HEK293 (cell line): Measurements from ENCODE around the gene RHBDD1.

Experiments
- CTCF ChIA-PET: fragments of 350-600 bp; formaldehyde crosslinking; extraction: SDS; loops from one replicate; lab custom pipeline; 2021; ENCODE audit warnings: antibody characterized with exemption; lab: Yijun Ruan, JAX
- POLR2A ChIA-PET: fragments of 300-600 bp; formaldehyde crosslinking; extraction: SDS; loops from one replicate; lab custom pipeline; 2020; ENCODE audit warnings: antibody characterized with exemption, inconsistent platforms; lab: Yijun Ruan, JAX
- H3K27ac ChIP-seq: fragments of 200-500 bp; sonication (Bioruptor generic); 2 replicates; pipeline ENCODE4 v1.5.1; 2014; ENCODE audit warnings: low read depth, low read length, control low read depth, inconsistent platforms; ENCODE audit errors: extremely low read depth
- H3K36me3 ChIP-seq, 2 experiments: fragments of 200-500 bp in 1 of 2; sonication (Bioruptor generic) in 1 of 2; 1 replicate in 1 of 2; 2 replicates in 1 of 2; pipeline ENCODE4 v1.5.1; 2014 to 2017; ENCODE audit warnings: inconsistent platforms in 2 of 2, low read length in 2 of 2; ENCODE audit not compliant: control insufficient read depth in 2 of 2, insufficient read depth in 1 of 2
- H3K4me1 ChIP-seq: fragments of 200-500 bp; sonication (Bioruptor generic); 2 replicates; pipeline ENCODE4 v1.5.1; 2014; ENCODE audit warnings: mild to moderate bottlenecking, low read length, inconsistent platforms; ENCODE audit not compliant: control insufficient read depth, insufficient read depth
- H3K4me3 ChIP-seq: 2 replicates; pipeline ENCODE4 v1.5.1; 2011; ENCODE audit warnings: low read depth, mild to moderate bottlenecking, control low read depth, low read length, moderate library complexity
- H3K9me3 ChIP-seq: fragments of 200-500 bp; sonication (Bioruptor generic); 2 replicates; pipeline ENCODE4 v1.5.1; 2014; ENCODE audit warnings: low read depth, low read length, inconsistent platforms; ENCODE audit not compliant: control insufficient read depth, insufficient read depth
- MYNN ChIP-seq: fragments of 450-650 bp; formaldehyde crosslinking; IDR thresholded peaks from 2 replicates; pipeline ENCODE4 v1.5.1; 2016; ENCODE audit warnings: missing biosample characterization, missing genetic modification characterization, borderline replicate concordance
- PRDM10 ChIP-seq: fragments of 450-650 bp; formaldehyde crosslinking; IDR thresholded peaks from 2 replicates; pipeline ENCODE4 v1.5.1; 2016; ENCODE audit warnings: missing biosample characterization, missing genetic modification characterization
- REPIN1 ChIP-seq: fragments of 450-650 bp; formaldehyde crosslinking; IDR thresholded peaks from 2 replicates; pipeline ENCODE4 v1.5.1; 2017; ENCODE audit warnings: missing biosample characterization, missing genetic modification characterization, low read depth
- SETDB1 ChIP-seq: IDR thresholded peaks from one replicate; pipeline ENCODE4 v1.6.1; 2017; ENCODE audit warnings: mild to moderate bottlenecking, low read length, moderate library complexity, mixed read lengths; ENCODE audit not compliant: insufficient read length
- SP2 ChIP-seq: fragments of 450-650 bp; formaldehyde crosslinking; IDR thresholded peaks from 2 replicates; pipeline ENCODE4 v1.5.1; 2016; ENCODE audit warnings: missing biosample characterization, missing genetic modification characterization
- ZFP41 ChIP-seq: fragments of 450-650 bp; formaldehyde crosslinking; IDR thresholded peaks from 2 replicates; pipeline ENCODE4 v1.5.1; 2016; ENCODE audit warnings: missing biosample characterization, missing genetic modification characterization, borderline replicate concordance
- ZNF121 ChIP-seq: fragments of 450-650 bp; formaldehyde crosslinking; IDR thresholded peaks from 2 replicates; pipeline ENCODE4 v1.5.1; 2016; ENCODE audit warnings: missing biosample characterization, missing genetic modification characterization
- ZNF140 ChIP-seq: fragments of 450-650 bp; formaldehyde crosslinking; IDR thresholded peaks from 2 replicates; pipeline ENCODE4 v1.5.1; 2016; ENCODE audit warnings: missing biosample characterization, missing genetic modification characterization
- ZNF18 ChIP-seq: fragments of 450-650 bp; formaldehyde crosslinking; IDR thresholded peaks from 2 replicates; pipeline ENCODE4 v1.5.1; 2016; ENCODE audit warnings: missing biosample characterization, missing genetic modification characterization
- ZNF324 ChIP-seq: fragments of 450-650 bp; formaldehyde crosslinking; IDR thresholded peaks from 2 replicates; pipeline ENCODE4 v1.5.1; 2016; ENCODE audit warnings: missing biosample characterization, missing genetic modification characterization
- ZNF560 ChIP-seq: fragments of 450-650 bp; formaldehyde crosslinking; IDR thresholded peaks from 2 replicates; pipeline ENCODE4 v1.5.1; 2017; ENCODE audit warnings: missing biosample characterization, missing genetic modification characterization, borderline replicate concordance
- ZNF561 ChIP-seq: fragments of 450-650 bp; IDR thresholded peaks from 2 replicates; pipeline ENCODE4 v1.5.1; 2018; ENCODE audit warnings: missing biosample characterization, missing genetic modification characterization, borderline replicate concordance
- ZNF624 ChIP-seq: fragments of 450-650 bp; formaldehyde crosslinking; IDR thresholded peaks from 2 replicates; pipeline ENCODE4 v1.5.1; 2017; ENCODE audit warnings: missing biosample characterization, missing genetic modification characterization
- ZNF677 ChIP-seq: fragments of 450-650 bp; IDR thresholded peaks from 2 replicates; pipeline ENCODE4 v1.5.0; 2018; ENCODE audit warnings: missing biosample characterization, mild to moderate bottlenecking, missing genetic modification characterization, moderate library complexity
- ZNF707 ChIP-seq: fragments of 450-650 bp; formaldehyde crosslinking; IDR thresholded peaks from 2 replicates; pipeline ENCODE4 v1.5.1; 2016; ENCODE audit warnings: missing biosample characterization, missing genetic modification characterization
- ZSCAN4 ChIP-seq: fragments of 450-650 bp; formaldehyde crosslinking; IDR thresholded peaks from 2 replicates; pipeline ENCODE4 v1.5.1; 2017; ENCODE audit warnings: missing biosample characterization, missing genetic modification characterization

RHBDD1 gene

GRCh38 chr2:226788881-226789490 is 46.9 kb upstream of the RHBDD1 start:
- TF ChIP-seq ZSCAN4 (tag by site-specific recombination) (no peak), ZNF624 (tag by site-specific recombination) (no peak), ZNF121 (tag by site-specific recombination) (no peak)
- Histone ChIP-seq H3K9me3 (no peaks in the 10 kb centered on the region; the same call in 1 of the 2 replicates), H3K4me1 (peaks cover 14% of the 10 kb centered on the region), H3K4me3 (no peak overlapping the region), H3K36me3 (no peaks in the 10 kb centered on the region; a peak in 1 of 3 replicates), H3K27ac (no peak overlapping the region)
- CTCF ChIA-PET: interaction anchor here (0.6 to 1.4 kb wide), 4 partner anchors 20 to 1124 kb away, joined by 3 read pairs; no protein-coding TSS in a partner anchor
- POLR2A ChIA-PET: no interaction called here

GRCh38 chr2:226790011-226790410 is 45.8 kb upstream of the RHBDD1 start:
- Histone ChIP-seq H3K36me3 (no peaks in the 10 kb centered on the region; a peak in 1 of 3 replicates), H3K4me1 (peaks cover 15% of the 10 kb centered on the region), H3K4me3 (no peak overlapping the region), H3K9me3 (no peaks in the 10 kb centered on the region), H3K27ac (no peak overlapping the region)
- POLR2A ChIA-PET: interaction anchor here (0.9 kb wide), 1 partner anchor 9 kb away, joined by 6 read pairs; the partner anchor contains the start of gene IRS1
- no peak for TF ChIP-seq SP2 (tag by site-specific recombination)
- no peak for TF ChIP-seq REPIN1 (tag by site-specific recombination)
- TF ChIP-seq ZNF560: no peak
- no peak for TF ChIP-seq ZNF707 (tag by site-specific recombination)
- TF ChIP-seq SETDB1: no peak
- no peak for TF ChIP-seq ZFP41 (tag by site-specific recombination)
- TF ChIP-seq MYNN (tag by site-specific recombination): no peak
- no peak for TF ChIP-seq ZNF18 (tag by site-specific recombination)
- TF ChIP-seq ZNF140 (tag by site-specific recombination): no peak
- TF ChIP-seq ZNF677 (tag by site-specific recombination): no peak
- no peak for TF ChIP-seq ZNF561
- CTCF ChIA-PET: interaction anchor here (0.8 to 1.0 kb wide), 2 partner anchors 12 to 102 kb away, joined by 3 to 4 read pairs; no protein-coding TSS in a partner anchor

GRCh38 chr2:226790431-226790830 is 45.4 kb upstream of the RHBDD1 start:
- peak; percentile 25; the same call in 1 of the 2 replicates for TF ChIP-seq PRDM10 (tag by site-specific recombination)
- no peak for TF ChIP-seq ZNF324 (tag by site-specific recombination)
- POLR2A ChIA-PET: interaction anchor here (0.9 kb wide), 1 partner anchor 9 kb away, joined by 6 read pairs; the partner anchor contains the start of gene IRS1
- no peaks in the 10 kb centered on the region for H3K9me3 ChIP-seq
- H3K4me1 ChIP-seq: peaks cover 19% of the 10 kb centered on the region
- H3K36me3 ChIP-seq: peaks cover 0 to 3% of the 10 kb centered on the region in 2 experiments; a peak in 1 of 3 replicates
- H3K4me3 ChIP-seq: no peak overlapping the region
- CTCF ChIA-PET: interaction anchor here (1.0 kb wide), 1 partner anchor 12 kb away, joined by 4 read pairs; no protein-coding TSS in a partner anchor
- no peak overlapping the region for H3K27ac ChIP-seq
